Gastroesophageal sphincter (tissue), 3 donors: ENCODE measurements around the gene ETS1.

ENCODE experiments used
- EP300 ChIP-seq: sonication (generic); formaldehyde crosslinking; IDR thresholded peaks from one replicate; pipeline ENCODE4 v1.6.1; 2017; ENCODE audit warnings: antibody characterized with exemption, mild to moderate bottlenecking
- POLR2A ChIP-seq, 2 donors: fragments of 450-650 bp; IDR thresholded peaks; one replicate each; pipeline ENCODE4 v1.6.1; 2017; ENCODE audit warnings: antibody characterized with exemption in 2 of 2, mild to moderate bottlenecking in 2 of 2, moderate library complexity in 1 of 2
- TF ChIP-seq, protein P1 (sequence below), 4 experiments: fragments of 200-600 bp in 2 of 4; fragments of 450-650 bp in 2 of 4; sonication (generic) in 1 of 4; IDR thresholded peaks; one replicate each; pipeline ENCODE4 v1.5.1; 2017 to 2019; ENCODE audit warnings: antibody characterized with exemption in 4 of 4, mild to moderate bottlenecking in 2 of 4, moderate library complexity in 2 of 4

DNA sequence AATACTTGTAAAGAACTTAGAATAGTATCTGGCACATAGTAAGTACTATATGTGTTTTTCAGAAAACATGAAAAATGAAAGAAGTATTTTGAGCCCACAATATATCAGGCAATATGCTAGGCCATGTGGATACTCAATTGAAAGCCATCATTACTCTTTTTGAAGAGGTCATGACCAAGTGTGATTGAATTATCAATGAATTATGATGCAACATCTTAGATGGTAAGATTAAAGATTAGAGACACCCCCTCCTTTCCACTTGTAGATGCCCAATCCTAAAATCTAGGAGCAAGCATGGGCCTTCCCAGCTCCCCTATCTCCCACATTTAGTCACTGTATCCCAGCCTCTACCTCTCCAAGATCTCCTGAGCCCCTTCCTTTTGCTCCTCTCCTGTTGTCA is 154.4 kb downstream of the ETS1 start:
- TF ChIP-seq, protein P1, sequence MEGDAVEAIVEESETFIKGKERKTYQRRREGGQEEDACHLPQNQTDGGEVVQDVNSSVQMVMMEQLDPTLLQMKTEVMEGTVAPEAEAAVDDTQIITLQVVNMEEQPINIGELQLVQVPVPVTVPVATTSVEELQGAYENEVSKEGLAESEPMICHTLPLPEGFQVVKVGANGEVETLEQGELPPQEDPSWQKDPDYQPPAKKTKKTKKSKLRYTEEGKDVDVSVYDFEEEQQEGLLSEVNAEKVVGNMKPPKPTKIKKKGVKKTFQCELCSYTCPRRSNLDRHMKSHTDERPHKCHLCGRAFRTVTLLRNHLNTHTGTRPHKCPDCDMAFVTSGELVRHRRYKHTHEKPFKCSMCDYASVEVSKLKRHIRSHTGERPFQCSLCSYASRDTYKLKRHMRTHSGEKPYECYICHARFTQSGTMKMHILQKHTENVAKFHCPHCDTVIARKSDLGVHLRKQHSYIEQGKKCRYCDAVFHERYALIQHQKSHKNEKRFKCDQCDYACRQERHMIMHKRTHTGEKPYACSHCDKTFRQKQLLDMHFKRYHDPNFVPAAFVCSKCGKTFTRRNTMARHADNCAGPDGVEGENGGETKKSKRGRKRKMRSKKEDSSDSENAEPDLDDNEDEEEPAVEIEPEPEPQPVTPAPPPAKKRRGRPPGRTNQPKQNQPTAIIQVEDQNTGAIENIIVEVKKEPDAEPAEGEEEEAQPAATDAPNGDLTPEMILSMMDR (IDR thresholded peaks at IDR 0.05): no peak
- TF ChIP-seq POLR2A (IDR thresholded peaks at IDR 0.05) (no peak), EP300 (no peak)
